Neural crest cell (in vitro differentiated cells): ENCODE results near the gene SNED1. TPM values are rescaled to one million over a fixed set of nuclear protein-coding genes. Genes with fewer than 3 reads are reported as not detected.

ENCODE experiments used
- DNase-seq: peaks from one replicate; pipeline ENCODE4 v3.0.0; 2021; ENCODE audit warnings: low read depth, mixed read lengths, low spot score
- H3K27ac Mint-ChIP-seq: one replicate; pipeline ENCODE4 v1.8.0; 2021; ENCODE audit warnings: mild to moderate bottlenecking, mixed read lengths; ENCODE audit not compliant: unreplicated experiment
- H3K27me3 Mint-ChIP-seq: 2 replicates; pipeline ENCODE4 v1.8.0; 2021; ENCODE audit warnings: low read depth, mild to moderate bottlenecking, mixed read lengths
- H3K36me3 Mint-ChIP-seq: 2 replicates; pipeline ENCODE4 v1.8.0; 2021; ENCODE audit warnings: low read depth, mild to moderate bottlenecking, mixed read lengths
- H3K4me1 Mint-ChIP-seq: 2 replicates; pipeline ENCODE4 v1.8.0; 2021; ENCODE audit warnings: mixed read lengths
- H3K4me3 Mint-ChIP-seq: one replicate; pipeline ENCODE4 v1.8.0; 2021; ENCODE audit warnings: mild to moderate bottlenecking, mixed read lengths
- H3K9me3 Mint-ChIP-seq: 2 replicates; pipeline ENCODE4 v1.8.0; 2021; ENCODE audit warnings: mixed read lengths
- total RNA-seq: library from RNA; stranded (reverse); gene quantifications from 2 replicates; pipeline ENCODE4 v1.2.1, GENCODE V29; 2021
- TF ChIP-seq, protein P1 (sequence below): fragments of 200-600 bp; sonication (generic); conservative IDR thresholded peaks from 2 replicates; pipeline ENCODE4 v1.5.0; 2021; ENCODE audit warnings: antibody characterized with exemption, mild to moderate bottlenecking

The SNED1 gene
- total RNA-seq, 1 donor from 2014 or later = 0.30 TPM

GRCh38 chr2:241003047-241003360 is 4.6 kb downstream of the SNED1 start:
- H3K9me3 Mint-ChIP-seq = peaks cover 12% of the 10 kb centered on the region
- peaks cover 35% of the 10 kb centered on the region for H3K27me3 Mint-ChIP-seq
- no peak overlapping the region for H3K4me3 Mint-ChIP-seq
- no peaks in the 10 kb centered on the region for H3K4me1 Mint-ChIP-seq
- TF ChIP-seq, protein P1, sequence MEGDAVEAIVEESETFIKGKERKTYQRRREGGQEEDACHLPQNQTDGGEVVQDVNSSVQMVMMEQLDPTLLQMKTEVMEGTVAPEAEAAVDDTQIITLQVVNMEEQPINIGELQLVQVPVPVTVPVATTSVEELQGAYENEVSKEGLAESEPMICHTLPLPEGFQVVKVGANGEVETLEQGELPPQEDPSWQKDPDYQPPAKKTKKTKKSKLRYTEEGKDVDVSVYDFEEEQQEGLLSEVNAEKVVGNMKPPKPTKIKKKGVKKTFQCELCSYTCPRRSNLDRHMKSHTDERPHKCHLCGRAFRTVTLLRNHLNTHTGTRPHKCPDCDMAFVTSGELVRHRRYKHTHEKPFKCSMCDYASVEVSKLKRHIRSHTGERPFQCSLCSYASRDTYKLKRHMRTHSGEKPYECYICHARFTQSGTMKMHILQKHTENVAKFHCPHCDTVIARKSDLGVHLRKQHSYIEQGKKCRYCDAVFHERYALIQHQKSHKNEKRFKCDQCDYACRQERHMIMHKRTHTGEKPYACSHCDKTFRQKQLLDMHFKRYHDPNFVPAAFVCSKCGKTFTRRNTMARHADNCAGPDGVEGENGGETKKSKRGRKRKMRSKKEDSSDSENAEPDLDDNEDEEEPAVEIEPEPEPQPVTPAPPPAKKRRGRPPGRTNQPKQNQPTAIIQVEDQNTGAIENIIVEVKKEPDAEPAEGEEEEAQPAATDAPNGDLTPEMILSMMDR = no peak
- no peak overlapping the region for H3K27ac Mint-ChIP-seq
- no peak for DNase-seq
- H3K36me3 Mint-ChIP-seq = peaks cover 6% of the 10 kb centered on the region

DNA sequence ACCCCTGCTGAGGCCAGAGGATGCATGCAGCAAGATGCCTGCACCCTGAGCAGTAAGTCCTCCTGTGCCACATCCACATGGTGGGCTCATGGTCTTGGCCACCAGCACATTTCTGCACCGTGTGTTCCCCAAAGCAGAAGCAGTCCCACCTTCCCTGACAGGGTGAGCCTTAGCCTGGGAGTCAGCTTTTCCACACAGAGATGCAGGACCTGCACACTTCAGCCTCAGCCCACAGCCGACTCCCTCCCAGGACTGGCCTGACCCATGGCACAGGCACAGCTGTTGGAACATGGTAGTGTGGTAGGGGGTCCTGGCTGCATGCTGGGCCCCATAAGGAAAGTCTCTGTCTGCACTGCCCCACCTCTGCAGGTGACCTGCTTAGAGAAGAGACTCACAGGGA is 5.0 kb downstream of the SNED1 start:
- TF ChIP-seq, protein P1 = no peak
- H3K27ac Mint-ChIP-seq = no peak overlapping the region
- no peak for DNase-seq
- H3K9me3 Mint-ChIP-seq = peaks cover 12% of the 10 kb centered on the region
- H3K27me3 Mint-ChIP-seq = peaks cover 35% of the 10 kb centered on the region
- no peak overlapping the region for H3K4me3 Mint-ChIP-seq
- peaks cover 6% of the 10 kb centered on the region for H3K36me3 Mint-ChIP-seq
- no peaks in the 10 kb centered on the region for H3K4me1 Mint-ChIP-seq

- no peak for DNase-seq
- Mint-ChIP-seq H3K9me3 (peaks cover 12% of the 10 kb centered on the region), H3K27ac (no peak overlapping the region), H3K4me1 (no peaks in the 10 kb centered on the region), H3K27me3 (peaks cover 35% of the 10 kb centered on the region), H3K4me3 (no peak overlapping the region), H3K36me3 (peaks cover 6% of the 10 kb centered on the region)
- TF ChIP-seq, protein P1 = no peak
Measured at GRCh38 chr2:241003830-241004564, 5.6 kb downstream of the SNED1 start.

DNA sequence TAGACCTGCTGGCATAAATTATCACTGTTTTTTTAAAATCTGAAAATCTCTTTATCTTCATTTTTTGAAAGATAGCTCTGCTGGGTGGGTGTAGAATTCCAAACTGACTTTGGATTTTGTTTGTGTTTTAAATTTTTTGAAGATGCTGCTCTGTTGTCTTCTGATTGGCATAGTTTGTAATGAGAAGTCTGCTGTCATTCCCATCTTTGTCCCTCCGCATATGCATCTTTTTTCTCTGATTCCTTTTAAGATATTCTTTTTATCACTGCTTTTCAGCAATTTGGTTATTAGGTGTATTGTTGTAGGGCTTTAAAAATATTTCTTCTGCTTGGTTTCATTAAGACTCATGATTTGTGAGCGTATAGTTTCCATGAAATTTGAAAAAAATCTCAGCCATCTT is 7.2 kb downstream of the SNED1 start:
- no peak for DNase-seq
- peaks cover 23% of the 10 kb centered on the region for H3K27me3 Mint-ChIP-seq
- H3K4me1 Mint-ChIP-seq = peaks cover 7% of the 10 kb centered on the region
- no peak overlapping the region for H3K27ac Mint-ChIP-seq
- H3K36me3 Mint-ChIP-seq = peaks cover 6% of the 10 kb centered on the region
- TF ChIP-seq, protein P1 = no peak
- peaks cover 12% of the 10 kb centered on the region for H3K9me3 Mint-ChIP-seq
- H3K4me3 Mint-ChIP-seq = no peak overlapping the region

- Mint-ChIP-seq H3K4me3 (no peak overlapping the region), H3K9me3 (peaks cover 12% of the 10 kb centered on the region), H3K4me1 (peaks cover 7% of the 10 kb centered on the region), H3K27me3 (peaks cover 15% of the 10 kb centered on the region), H3K36me3 (peaks cover 6% of the 10 kb centered on the region), H3K27ac (no peak overlapping the region)
- no peak for DNase-seq
- TF ChIP-seq, protein P1 = no peak
Measured at GRCh38 chr2:241006412-241006811, 8.0 kb downstream of the SNED1 start.
